Stimulated activated CD4-positive, alpha-beta T cell treated with anti-CD3 and anti-CD28 coated beads, Interleukin-4, amount 100 ng/mL, for 4 hours (primary cell): ENCODE measurements around the gene AGPS.
"Not testable (repeated sequence)": the region's sequence is repeated elsewhere in the genome, so short reads cannot be mapped to it uniquely, and the experiment has no call there.

Source experiments
- DNase-seq, 2 experiments: peaks; one replicate each; pipeline ENCODE4 v3.0.0-alpha.2; 2020

AGPS gene

GRCh38 chr2:177532567-177532966 lies 140.0 kb downstream of the AGPS start:
- DNase-seq, result no peak

- DNase-seq, result no peak
Measured at GRCh38 chr2:177533253-177533652, 140.7 kb downstream of the AGPS start.

- DNase-seq, result no peak
Measured at GRCh38 chr2:177535000-177535399, 142.4 kb downstream of the AGPS start.

- no peak for DNase-seq
Measured at GRCh38 chr2:177535958-177536504, 143.5 kb downstream of the AGPS start.

GRCh38 chr2:177537213-177537612 lies 144.6 kb downstream of the AGPS start:
- DNase-seq, result no peak

DNA sequence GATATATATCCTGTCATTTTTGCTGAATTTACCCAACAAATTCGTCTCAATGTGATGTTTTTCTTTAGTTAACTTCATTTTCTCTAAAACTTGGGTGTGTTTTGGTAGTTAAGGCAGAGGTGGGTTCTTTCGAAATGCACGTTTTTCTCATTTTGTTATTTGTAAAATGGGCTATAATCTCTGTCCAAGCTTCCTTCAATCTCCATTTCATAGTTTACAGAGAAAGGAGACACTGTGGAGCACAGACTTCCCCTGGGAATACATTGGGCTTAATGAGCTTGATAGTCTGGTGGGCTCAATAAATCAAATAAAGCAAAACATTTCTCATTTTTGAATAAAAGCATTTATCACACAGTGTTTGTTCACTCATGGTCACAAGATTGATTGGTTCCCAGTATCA lies 145.1 kb downstream of the AGPS start:
- no peak for DNase-seq

GRCh38 chr2:177538323-177538722 lies 145.8 kb downstream of the AGPS start:
- no peak for DNase-seq

GRCh38 chr2:177540283-177540682 lies 147.7 kb downstream of the AGPS start:
- no peak for DNase-seq

- no peak for DNase-seq
Measured at GRCh38 chr2:177541258-177541991, 148.9 kb downstream of the AGPS start.

- DNase-seq, result no peak
Measured at GRCh38 chr2:177542396-177542795, 149.8 kb downstream of the AGPS start.

GRCh38 chr2:177543007-177543760 lies 150.6 kb downstream of the AGPS start:
- no peak for DNase-seq

DNA sequence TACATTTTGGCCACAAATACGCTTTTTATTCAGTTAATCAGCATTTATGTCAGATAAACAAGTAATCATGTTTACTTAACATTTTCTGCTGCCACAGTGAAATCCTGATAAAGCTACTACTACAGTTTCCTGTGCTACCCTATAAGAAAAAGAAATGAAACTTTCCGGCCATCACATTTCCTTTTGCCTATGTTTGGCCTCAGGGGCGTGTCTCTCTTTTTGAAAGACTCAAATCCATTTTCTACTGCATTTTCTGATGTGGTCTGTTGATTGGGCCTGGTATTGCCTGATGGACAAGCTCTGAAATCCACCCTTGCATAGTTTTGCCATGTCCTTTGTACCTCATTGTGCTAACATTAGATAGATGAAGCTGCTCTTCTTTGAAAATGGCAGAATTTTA lies 152.6 kb downstream of the AGPS start:
- no peak for DNase-seq

DNA sequence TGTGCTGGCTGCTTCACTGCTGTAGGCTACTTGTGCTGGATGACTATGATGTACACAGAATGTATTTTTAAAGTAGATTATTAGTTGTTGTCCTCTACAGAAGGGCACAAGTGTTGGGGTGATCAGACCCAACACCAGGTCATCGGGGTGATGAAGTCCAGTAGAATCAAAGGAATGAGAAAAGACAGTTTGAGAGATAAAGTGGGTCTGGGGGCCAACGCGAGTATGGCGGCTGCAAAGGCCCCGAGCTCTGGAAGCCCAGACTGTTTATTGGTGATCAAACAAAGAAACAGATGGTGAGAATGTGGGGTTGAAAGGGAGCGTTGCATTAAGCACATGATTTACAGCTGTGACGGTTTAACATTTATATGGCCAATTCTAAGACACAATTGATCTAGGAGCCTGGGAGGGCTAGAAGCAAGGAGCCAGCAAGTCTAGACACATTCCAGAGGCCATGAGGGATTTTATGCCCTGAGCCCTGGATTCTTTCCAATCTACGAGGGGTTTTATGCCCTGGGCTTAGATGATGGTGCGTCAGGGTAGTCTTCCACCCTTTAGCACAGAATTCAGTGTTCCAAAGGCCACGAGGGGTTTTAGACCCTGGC lies 153.5 kb downstream of the AGPS start:
- DNase-seq, result no peak

GRCh38 chr2:177547122-177547521 lies 154.5 kb downstream of the AGPS start:
- DNase-seq, result no peak

- no peak for DNase-seq
Measured at GRCh38 chr2:177547772-177548171, 155.2 kb downstream of the AGPS start.

- no peak for DNase-seq
Measured at GRCh38 chr2:177548636-177549035, 156.1 kb downstream of the AGPS start.

DNA sequence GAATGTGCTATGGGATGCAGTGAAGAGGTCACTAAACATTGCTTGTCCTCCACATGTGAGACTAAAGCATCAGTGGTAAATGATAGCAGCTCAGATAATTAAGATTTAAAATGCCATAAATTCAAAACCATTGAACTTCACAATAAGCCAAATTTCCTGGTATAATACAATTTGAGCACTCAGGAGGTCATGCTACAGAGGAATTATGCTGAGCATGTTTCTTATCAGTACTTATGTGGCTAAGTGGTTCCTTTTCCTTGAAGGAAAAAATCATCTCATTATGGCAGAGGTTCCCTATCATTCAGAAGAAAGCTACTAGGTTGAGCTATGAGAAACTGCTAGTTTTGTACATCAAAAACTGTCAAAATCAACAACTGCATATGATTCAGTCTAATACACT lies 156.6 kb downstream of the AGPS start:
- no peak for DNase-seq

DNA sequence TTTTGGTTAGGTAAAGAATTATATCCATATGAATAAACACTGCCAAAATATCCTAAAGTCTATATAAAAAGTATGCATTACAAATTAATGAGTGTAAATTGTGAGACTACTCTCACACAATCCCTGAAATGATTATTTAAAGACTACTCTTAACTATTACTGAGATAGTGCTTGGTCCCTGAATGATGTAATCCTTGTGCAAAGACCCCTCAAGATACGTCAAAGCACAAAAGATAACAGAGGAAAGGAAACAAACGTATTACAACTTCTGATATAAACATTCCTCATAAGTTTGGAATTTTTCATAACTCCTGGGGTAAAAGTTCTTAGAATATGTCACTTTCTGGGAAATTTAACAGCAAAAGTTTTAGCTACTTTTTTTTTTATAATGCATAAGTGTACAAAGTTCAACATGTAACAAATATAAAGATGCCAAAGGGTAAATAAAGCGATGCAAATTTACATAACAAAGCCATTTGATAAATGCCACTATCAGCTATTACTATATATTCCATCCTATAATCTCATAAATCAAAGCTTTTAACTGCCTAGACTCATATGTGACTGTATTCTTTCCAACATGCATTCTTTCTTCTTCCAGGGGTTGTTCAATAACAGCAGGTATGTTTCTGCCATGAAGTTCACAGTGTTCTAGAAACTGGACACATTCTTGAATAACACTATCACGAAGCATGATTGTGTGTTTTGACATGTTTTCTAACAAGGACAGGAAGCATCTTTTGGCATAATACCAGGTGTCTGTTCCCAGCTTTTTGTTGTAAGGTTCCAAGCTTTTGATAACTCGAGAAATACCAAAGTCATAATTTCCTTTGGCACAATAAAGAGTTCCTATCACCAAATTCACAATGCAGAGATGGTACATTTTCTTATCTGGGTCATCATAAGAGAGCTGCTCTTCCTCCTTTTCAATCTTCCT lies 158.0 kb downstream of the AGPS start:
- DNase-seq, result no peak

DNA sequence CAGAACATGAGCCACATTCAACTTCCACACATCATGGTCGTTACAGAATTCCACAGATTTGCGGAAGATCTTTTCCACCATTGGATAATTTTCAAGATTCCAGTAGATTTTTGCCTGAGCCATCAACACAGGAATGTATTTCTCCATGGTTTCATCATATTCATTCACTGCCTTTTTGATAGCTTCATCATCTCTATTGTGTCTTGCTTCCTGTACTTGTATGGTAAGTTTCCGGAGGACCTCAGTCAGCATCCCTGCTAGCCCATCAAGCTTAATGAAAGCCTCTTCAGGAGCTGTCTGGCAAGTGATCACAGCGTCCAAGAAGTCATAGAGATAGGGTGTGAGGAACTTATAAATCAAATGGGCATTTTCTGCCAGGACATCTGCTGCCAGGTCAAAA lies 158.8 kb downstream of the AGPS start:
- DNase-seq, result not testable (repeated sequence)

DNA sequence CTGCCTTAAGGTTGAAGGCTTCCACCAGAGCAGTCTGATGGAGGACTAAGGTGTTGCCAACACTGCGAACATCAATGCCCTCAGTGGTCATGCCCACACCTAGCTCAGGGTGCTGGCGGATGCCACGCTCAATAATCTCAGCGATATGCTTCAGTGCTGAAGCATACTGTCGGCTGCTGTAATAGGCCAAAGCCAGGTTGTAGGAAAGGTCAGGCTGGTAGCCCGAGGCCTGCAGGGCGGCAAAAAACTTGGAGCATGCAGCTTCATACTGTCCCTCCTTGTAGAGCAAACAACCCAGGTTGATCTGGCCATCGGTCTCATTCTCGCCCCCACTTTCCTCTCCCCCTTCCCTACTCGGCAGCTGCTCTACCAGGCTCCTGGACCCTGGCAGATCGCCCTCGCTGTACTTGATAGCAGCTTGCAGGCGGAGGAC lies 159.4 kb downstream of the AGPS start:
- DNase-seq, result no peak

- peak; percentile 80 to 84 for DNase-seq
Measured at GRCh38 chr2:177552422-177553175, 160.0 kb downstream of the AGPS start.
